ENCODE data around the gene RNASEH1.

GRCh38 chr2:3572620-3573019, 14.5 kb upstream of the RNASEH1 start:
- TF ChIP-seq REST (IDR thresholded peaks at IDR 0.05) (no peak), CTCF (IDR thresholded peaks at IDR 0.05; ENCODE audit: low read depth, low read length, missing input control) (no peak), YY1 (IDR thresholded peaks at IDR 0.05) (no peak), GABPA (IDR thresholded peaks at IDR 0.05 in 1 of 2, conservative IDR thresholded peaks at IDR 0.05 in 1 of 2) (no peak), RAD21 (IDR thresholded peaks at IDR 0.05) (peak in 1 of 2 donors; percentile 9), SP1 (IDR thresholded peaks at IDR 0.05) (no peak), ATF3 (IDR thresholded peaks at IDR 0.05) (no peak), MAX (IDR thresholded peaks at IDR 0.05) (no peak), JUND (IDR thresholded peaks at IDR 0.05) (no peak), TAF1 (conservative IDR thresholded peaks at IDR 0.05) (no peak), HNF4A (conservative IDR thresholded peaks at IDR 0.05) (no peak), ZBTB33 (IDR thresholded peaks at IDR 0.05) (no peak), HNF4G (IDR thresholded peaks at IDR 0.05) (no peak), FOXA1 (IDR thresholded peaks at IDR 0.05) (no peak)
